Breast epithelium (tissue), 4 donors: ENCODE results near the gene KRT39. TPM values are rescaled to one million over a fixed set of nuclear protein-coding genes. Genes with fewer than 3 reads are reported as not detected.
A peak's percentile ranks its signal among the peaks of the same experiment; 100 is the strongest.

Experiments used
- DNase-seq, 2 donors: peaks; one replicate each; pipeline ENCODE4 v3.0.0-alpha.2; 2019; ENCODE audit warnings: low spot score in 2 of 2
- H3K27ac ChIP-seq, 2 donors: fragments of 200-600 bp; sonication (generic) in 1 of 2; one replicate each; pipeline ENCODE4 v1.5.1; 2016 to 2019; ENCODE audit warnings: mild to moderate bottlenecking in 1 of 2
- H3K27me3 ChIP-seq, 2 donors: fragments of 200-600 bp; sonication (generic) in 1 of 2; one replicate each; pipeline versions ENCODE4 v1.5.1 to v1.6.0; 2017 to 2019; ENCODE audit warnings: control low read depth in 1 of 2, mild to moderate bottlenecking in 1 of 2
- H3K36me3 ChIP-seq: fragments of 200-600 bp; one replicate; pipeline ENCODE4 v1.5.1; 2019
- H3K4me1 ChIP-seq, 2 donors: fragments of 200-600 bp; sonication (generic); one replicate each; pipeline ENCODE4 v1.5.1; 2016 to 2019; ENCODE audit warnings: control low read depth in 1 of 2
- H3K4me3 ChIP-seq, 3 donors: fragments of 200-600 bp; sonication (generic); 1 replicate in 2 of 3; 2 replicates in 1 of 3; pipeline ENCODE4 v1.5.1; 2016 to 2019; ENCODE audit warnings: mild to moderate bottlenecking in 3 of 3, moderate library complexity in 2 of 3
- H3K9me3 ChIP-seq, 2 donors: fragments of 200-600 bp; sonication (generic) in 1 of 2; one replicate each; pipeline ENCODE4 v1.5.1; 2016 to 2019; ENCODE audit warnings: control low read depth in 1 of 2
- POLR2A ChIP-seq: fragments of 450-650 bp; IDR thresholded peaks from one replicate; pipeline ENCODE4 v1.6.1; 2016; ENCODE audit warnings: antibody characterized with exemption, mild to moderate bottlenecking, moderate library complexity
- POLR2AphosphoS5 ChIP-seq, 3 donors: sonication (generic); formaldehyde crosslinking; IDR thresholded peaks; one replicate each; pipeline ENCODE4 v1.6.1; 2017; ENCODE audit warnings: antibody characterized with exemption in 3 of 3
- intact Hi-C: fragments of 100-400 bp; cut with DNase I; formaldehyde crosslinking; loops from one replicate; pipeline ENCODE4 v1.15.1; 2023; ENCODE audit warnings: low total_unique reads
- total RNA-seq, 3 donors: library from RNA; depleted of rRNA; stranded (reverse); fragments of >200 nt; gene quantifications; one replicate each; pipeline ENCODE4 v1.1.0, GENCODE V29; 2016
- TF ChIP-seq, protein P1 (sequence below), 3 donors: fragments of 450-650 bp; IDR thresholded peaks; one replicate each; pipeline ENCODE4 v1.5.1; 2016 to 2017; ENCODE audit warnings: antibody characterized with exemption in 3 of 3, mild to moderate bottlenecking in 3 of 3, moderate library complexity in 3 of 3

Gene KRT39
- total RNA-seq, 3 donors from 2014 or later: not detected

DNA sequence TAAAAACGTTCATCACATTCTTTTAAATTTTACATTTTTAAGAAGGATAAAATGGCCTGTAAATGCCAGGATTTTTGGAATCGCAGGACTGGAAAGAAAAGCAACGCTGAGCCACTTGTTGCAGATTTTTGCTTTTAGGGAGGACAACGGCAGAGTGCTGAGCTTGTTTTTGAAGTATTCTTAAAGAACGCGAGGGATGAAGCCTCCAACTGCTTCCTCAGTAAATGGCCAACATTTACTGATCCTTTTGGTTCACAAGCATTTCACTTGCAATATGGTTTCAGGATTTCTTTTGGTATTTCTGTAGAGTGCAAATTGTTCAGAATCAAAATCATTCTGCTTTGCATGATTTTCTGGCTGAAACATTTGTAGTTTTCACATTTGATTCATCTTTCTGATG lies 26.5 kb downstream of the KRT39 start:
- DNase-seq: no peak
- TF ChIP-seq, protein P1, sequence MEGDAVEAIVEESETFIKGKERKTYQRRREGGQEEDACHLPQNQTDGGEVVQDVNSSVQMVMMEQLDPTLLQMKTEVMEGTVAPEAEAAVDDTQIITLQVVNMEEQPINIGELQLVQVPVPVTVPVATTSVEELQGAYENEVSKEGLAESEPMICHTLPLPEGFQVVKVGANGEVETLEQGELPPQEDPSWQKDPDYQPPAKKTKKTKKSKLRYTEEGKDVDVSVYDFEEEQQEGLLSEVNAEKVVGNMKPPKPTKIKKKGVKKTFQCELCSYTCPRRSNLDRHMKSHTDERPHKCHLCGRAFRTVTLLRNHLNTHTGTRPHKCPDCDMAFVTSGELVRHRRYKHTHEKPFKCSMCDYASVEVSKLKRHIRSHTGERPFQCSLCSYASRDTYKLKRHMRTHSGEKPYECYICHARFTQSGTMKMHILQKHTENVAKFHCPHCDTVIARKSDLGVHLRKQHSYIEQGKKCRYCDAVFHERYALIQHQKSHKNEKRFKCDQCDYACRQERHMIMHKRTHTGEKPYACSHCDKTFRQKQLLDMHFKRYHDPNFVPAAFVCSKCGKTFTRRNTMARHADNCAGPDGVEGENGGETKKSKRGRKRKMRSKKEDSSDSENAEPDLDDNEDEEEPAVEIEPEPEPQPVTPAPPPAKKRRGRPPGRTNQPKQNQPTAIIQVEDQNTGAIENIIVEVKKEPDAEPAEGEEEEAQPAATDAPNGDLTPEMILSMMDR (IDR thresholded peaks at IDR 0.05): no peak
- TF ChIP-seq POLR2A (no peak), POLR2AphosphoS5 (IDR thresholded peaks at IDR 0.05) (no peak)
- no peaks in the 10 kb centered on the region for H3K4me1 ChIP-seq
- H3K27ac ChIP-seq: no peak overlapping the region
- no peaks in the 10 kb centered on the region for H3K9me3 ChIP-seq
- no peak overlapping the region for H3K4me3 ChIP-seq
- intact Hi-C loops: no loop called here
- no peaks in the 10 kb centered on the region for H3K27me3 ChIP-seq
- no peaks in the 10 kb centered on the region for H3K36me3 ChIP-seq

DNA sequence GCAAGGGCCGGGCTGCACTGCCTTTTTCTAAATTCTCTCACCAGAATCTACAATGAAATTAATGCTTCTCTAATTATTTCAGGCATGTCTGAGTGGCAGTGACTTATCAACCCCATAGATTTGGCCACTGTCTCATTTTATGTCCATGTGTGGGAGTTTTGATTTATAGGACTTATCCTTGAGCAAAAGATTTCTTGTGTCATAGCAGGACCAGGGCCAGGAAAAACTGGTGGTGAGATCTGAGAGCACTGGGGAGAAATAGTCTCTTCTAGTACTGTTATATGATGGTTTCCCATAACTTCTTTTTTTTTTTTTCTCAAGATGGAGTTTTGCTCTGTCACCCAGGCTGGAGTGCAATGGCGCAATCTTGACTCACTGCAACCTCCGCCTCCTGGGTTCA lies 27.8 kb downstream of the KRT39 start:
- Histone ChIP-seq H3K27ac (peak overlapping the region in 1 of 2 donors; percentile 85), H3K4me3 (no peak overlapping the region), H3K36me3 (no peaks in the 10 kb centered on the region), H3K4me1 (no peaks in the 10 kb centered on the region), H3K9me3 (no peaks in the 10 kb centered on the region), H3K27me3 (no peaks in the 10 kb centered on the region)
- no peak for DNase-seq
- TF ChIP-seq, protein P1 (IDR thresholded peaks at IDR 0.05): no peak
- TF ChIP-seq POLR2A (no peak), POLR2AphosphoS5 (IDR thresholded peaks at IDR 0.05) (no peak)
- intact Hi-C loops: no loop called here

- no peaks in the 10 kb centered on the region for H3K27me3 ChIP-seq
- H3K9me3 ChIP-seq: no peaks in the 10 kb centered on the region
- TF ChIP-seq, protein P1 (IDR thresholded peaks at IDR 0.05): peak in 1 of 3 donors; percentile 20
- TF ChIP-seq POLR2AphosphoS5 (IDR thresholded peaks at IDR 0.05) (peak in 1 of 3 donors; percentile 23), POLR2A (no peak)
- H3K4me1 ChIP-seq: no peaks in the 10 kb centered on the region
- intact Hi-C loops: no loop called here
- H3K36me3 ChIP-seq: no peaks in the 10 kb centered on the region
- peak within 1 kb of the TSS; percentile 85 to 93 for H3K27ac ChIP-seq
- peak within 1 kb of the TSS in 2 of 3 donors; percentile 36 to 39 for H3K4me3 ChIP-seq
- peak; percentile 72 for DNase-seq
Observed at GRCh38 chr17:40937384-40937819, 29.3 kb downstream of the KRT39 start, which contains the start of gene KRT23. Gene KRT23 (minus strand): TSS chr17:40937646. CDS start chr17:40936603, 1,043 bp downstream.

DNA sequence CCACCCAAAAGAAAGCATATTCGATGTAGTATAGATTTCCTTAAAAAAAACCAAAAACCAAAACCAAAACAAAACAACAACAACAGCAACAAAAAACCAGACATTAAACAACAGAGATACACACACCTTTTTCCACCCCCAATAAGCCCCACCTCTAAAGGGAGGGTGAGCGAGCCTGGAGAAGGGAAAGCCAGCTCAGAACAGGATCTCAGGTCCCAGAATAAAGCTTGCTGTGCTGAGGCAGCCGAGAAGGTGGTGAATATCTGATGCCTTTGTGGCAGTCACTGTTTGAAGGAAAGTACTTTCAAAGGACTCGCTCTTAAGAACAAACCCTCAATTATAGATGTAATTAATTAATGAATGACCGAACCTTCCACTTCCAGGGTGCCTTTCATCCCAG lies 29.8 kb downstream of the KRT39 start:
- H3K27me3 ChIP-seq: no peaks in the 10 kb centered on the region
- intact Hi-C loops: no loop called here
- no peak for DNase-seq
- TF ChIP-seq, protein P1 (IDR thresholded peaks at IDR 0.05): no peak
- TF ChIP-seq POLR2AphosphoS5 (IDR thresholded peaks at IDR 0.05): no peak
- TF ChIP-seq POLR2A: no peak
- H3K9me3 ChIP-seq: no peaks in the 10 kb centered on the region
- H3K27ac ChIP-seq: peak overlapping the region; percentile 85 to 93
- H3K4me1 ChIP-seq: no peaks in the 10 kb centered on the region
- H3K36me3 ChIP-seq: no peaks in the 10 kb centered on the region
- H3K4me3 ChIP-seq: peak overlapping the region in 2 of 3 donors; percentile 36 to 39

DNA sequence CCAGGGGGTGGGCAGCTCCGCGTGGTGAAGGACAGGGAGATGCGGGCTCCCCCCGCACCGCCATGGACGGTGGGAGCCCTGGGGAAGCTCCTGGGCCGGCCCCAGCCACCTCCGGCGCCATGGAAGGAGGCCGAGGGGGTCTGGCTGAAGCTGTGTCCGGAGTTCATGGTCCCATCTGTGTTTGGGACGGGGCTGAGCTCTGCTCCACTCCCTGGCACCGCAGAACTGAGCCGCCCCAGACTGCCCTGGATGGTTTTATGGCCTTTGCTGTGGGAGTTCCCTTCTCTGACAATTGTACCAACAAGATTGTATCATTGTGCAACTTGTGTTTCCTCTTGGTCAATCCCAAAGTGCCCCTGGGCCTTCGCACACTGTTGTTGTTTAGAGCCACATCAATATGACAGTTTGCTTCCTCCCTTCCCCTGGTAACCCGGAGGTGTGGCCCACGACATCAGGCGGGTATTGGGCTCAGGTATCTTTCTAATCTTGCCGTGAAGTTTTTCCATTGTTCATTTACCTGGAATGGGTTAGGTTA lies 30.2 kb downstream of the KRT39 start:
- no peaks in the 10 kb centered on the region for H3K9me3 ChIP-seq
- H3K4me1 ChIP-seq: no peaks in the 10 kb centered on the region
- peak overlapping the region in 2 of 3 donors; percentile 36 to 39 for H3K4me3 ChIP-seq
- intact Hi-C loops: no loop called here
- H3K27ac ChIP-seq: peak overlapping the region; percentile 85 to 93
- H3K36me3 ChIP-seq: no peaks in the 10 kb centered on the region
- DNase-seq: peak; percentile 80 to 85
- TF ChIP-seq POLR2AphosphoS5 (IDR thresholded peaks at IDR 0.05): peak in 2 of 3 donors; percentile 29 to 49
- TF ChIP-seq POLR2A: no peak
- H3K27me3 ChIP-seq: no peaks in the 10 kb centered on the region
